ENCODE results near the gene AMIGO1. TPM values are rescaled to one million over a fixed set of nuclear protein-coding genes. Genes with fewer than 3 reads are reported as not detected.
A peak's percentile ranks its signal among the peaks of the same experiment; 100 is the strongest.

The AMIGO1 gene
- total and polyA plus RNA-seq, 4 donors, result 2.4 to 6.3 (median 3.4) TPM

DNA sequence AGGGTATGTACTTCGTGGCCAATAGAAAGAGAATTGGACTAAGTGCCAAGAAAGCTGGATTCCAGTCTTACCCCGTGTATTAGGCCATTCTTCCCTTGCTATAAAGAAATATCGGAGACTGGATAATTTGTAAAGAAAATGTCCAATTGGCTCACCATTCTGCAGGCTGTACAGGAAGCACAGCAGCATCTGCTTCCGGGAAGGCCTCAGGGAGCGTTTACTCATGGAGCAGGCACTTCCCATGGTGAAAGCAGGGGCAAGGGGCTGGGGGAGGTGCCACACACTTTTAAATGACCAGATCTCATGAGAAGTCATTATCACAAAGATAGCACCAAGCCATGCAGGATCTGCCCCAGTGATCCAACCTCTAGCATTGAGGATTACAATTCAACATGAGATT, 7.8 kb upstream of the AMIGO1 start:
- DNase-seq, result no peak
- TF ChIP-seq, protein P1, sequence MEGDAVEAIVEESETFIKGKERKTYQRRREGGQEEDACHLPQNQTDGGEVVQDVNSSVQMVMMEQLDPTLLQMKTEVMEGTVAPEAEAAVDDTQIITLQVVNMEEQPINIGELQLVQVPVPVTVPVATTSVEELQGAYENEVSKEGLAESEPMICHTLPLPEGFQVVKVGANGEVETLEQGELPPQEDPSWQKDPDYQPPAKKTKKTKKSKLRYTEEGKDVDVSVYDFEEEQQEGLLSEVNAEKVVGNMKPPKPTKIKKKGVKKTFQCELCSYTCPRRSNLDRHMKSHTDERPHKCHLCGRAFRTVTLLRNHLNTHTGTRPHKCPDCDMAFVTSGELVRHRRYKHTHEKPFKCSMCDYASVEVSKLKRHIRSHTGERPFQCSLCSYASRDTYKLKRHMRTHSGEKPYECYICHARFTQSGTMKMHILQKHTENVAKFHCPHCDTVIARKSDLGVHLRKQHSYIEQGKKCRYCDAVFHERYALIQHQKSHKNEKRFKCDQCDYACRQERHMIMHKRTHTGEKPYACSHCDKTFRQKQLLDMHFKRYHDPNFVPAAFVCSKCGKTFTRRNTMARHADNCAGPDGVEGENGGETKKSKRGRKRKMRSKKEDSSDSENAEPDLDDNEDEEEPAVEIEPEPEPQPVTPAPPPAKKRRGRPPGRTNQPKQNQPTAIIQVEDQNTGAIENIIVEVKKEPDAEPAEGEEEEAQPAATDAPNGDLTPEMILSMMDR (IDR thresholded peaks at IDR 0.05; ENCODE audit: control extremely low read depth, extremely low read depth), result no peak
- Histone ChIP-seq H3K36me3 (ENCODE audit: control insufficient read depth in 4 of 4, insufficient read depth in 4 of 4, low read length in 4 of 4) (no peaks in the 10 kb centered on the region), H3K27me3 (ENCODE audit: control insufficient read depth in 3 of 3, insufficient read depth in 3 of 3, low read length in 2 of 3) (peaks cover 0 to 6% (median 0%) of the 10 kb centered on the region in 3 donors), H3K27ac (ENCODE audit: low read depth in 1 of 2, low read length in 1 of 2) (no peak overlapping the region), H3K4me1 (ENCODE audit: control insufficient read depth in 5 of 5, insufficient read depth in 5 of 5, low read length in 5 of 5) (no peaks in the 10 kb centered on the region), H3K4me3 (no peak overlapping the region), H3K9ac (ENCODE audit: insufficient read depth in 1 of 2, low read length in 2 of 2) (no peak overlapping the region), H3K9me3 (ENCODE audit: control insufficient read depth in 4 of 4, insufficient read depth in 3 of 4, low read length in 3 of 4) (no peaks in the 10 kb centered on the region)
- no peak for ATAC-seq (ENCODE audit: insufficient read depth, low FRiP score)
- 87 to 94% methylated on average over 5 of the region's 5 CpGs for WGBS, 2 donors

DNA sequence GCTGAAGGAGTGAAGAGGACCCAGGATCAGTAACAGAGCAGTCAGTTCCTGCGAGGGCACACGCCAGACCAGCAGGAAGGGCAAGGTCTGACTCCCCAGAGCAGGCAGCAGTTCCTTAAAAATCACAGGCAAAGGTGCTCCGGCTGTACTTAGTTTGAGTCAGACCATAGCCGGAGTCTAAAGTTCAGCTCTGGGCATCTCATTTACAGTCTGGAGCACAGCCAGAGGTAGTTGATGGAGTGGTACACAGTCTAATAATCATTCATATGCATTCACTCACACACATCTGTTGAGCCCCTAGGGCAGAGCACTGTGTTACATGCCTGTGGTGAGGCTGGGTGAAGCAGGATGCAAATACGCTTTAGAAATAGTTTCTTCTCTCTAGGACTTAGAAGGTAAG, 7.3 kb upstream of the AMIGO1 start:
- H3K9me3 ChIP-seq (ENCODE audit: control insufficient read depth in 4 of 4, insufficient read depth in 3 of 4, low read length in 3 of 4), result no peaks in the 10 kb centered on the region
- no peak for ATAC-seq (ENCODE audit: insufficient read depth, low FRiP score)
- TF ChIP-seq, protein P1 (IDR thresholded peaks at IDR 0.05; ENCODE audit: control extremely low read depth, extremely low read depth), result no peak

DNA sequence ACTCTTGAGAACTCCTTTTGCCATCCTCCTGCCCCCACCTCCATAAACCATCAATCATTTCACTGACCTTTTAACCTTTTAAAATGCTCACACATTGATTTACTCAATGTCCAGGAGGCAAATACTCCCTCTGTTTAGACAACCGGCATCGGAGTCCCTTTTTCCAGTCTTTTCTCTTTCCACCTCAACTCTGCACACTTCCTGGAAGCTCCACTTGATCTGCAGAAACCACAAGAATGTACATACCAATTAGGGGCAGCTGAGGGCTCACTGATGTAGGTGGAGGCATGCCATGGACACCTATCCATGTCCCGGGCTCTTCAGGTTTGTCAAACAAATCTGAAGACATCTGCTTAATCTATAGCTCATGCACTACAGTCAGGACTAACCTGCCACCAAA, 5.3 kb upstream of the AMIGO1 start:
- no peak overlapping the region for H3K27ac ChIP-seq (ENCODE audit: low read depth in 1 of 2, low read length in 1 of 2)
- TF ChIP-seq, protein P1 (IDR thresholded peaks at IDR 0.05; ENCODE audit: control extremely low read depth, extremely low read depth), result no peak
- no peak for DNase-seq
- ATAC-seq (ENCODE audit: insufficient read depth, low FRiP score), result no peak
- WGBS, 2 donors, result 59 to 83% methylated on average over 3 of the region's 3 CpGs
- no peaks in the 10 kb centered on the region for H3K27me3 ChIP-seq (ENCODE audit: control insufficient read depth in 3 of 3, insufficient read depth in 3 of 3, low read length in 2 of 3)
- H3K4me1 ChIP-seq (ENCODE audit: control insufficient read depth in 5 of 5, insufficient read depth in 5 of 5, low read length in 5 of 5), result peaks cover 0 to 10% (median 4%) of the 10 kb centered on the region in 5 donors
- H3K9ac ChIP-seq (ENCODE audit: insufficient read depth in 1 of 2, low read length in 2 of 2), result no peak overlapping the region
- H3K36me3 ChIP-seq (ENCODE audit: control insufficient read depth in 4 of 4, insufficient read depth in 4 of 4, low read length in 4 of 4), result no peaks in the 10 kb centered on the region
- H3K4me3 ChIP-seq, result no peak overlapping the region
- H3K9me3 ChIP-seq (ENCODE audit: control insufficient read depth in 4 of 4, insufficient read depth in 3 of 4, low read length in 3 of 4), result no peaks in the 10 kb centered on the region

More for the DNA sequence above, 7.3 kb upstream of the AMIGO1 start:
- Histone ChIP-seq H3K9ac (ENCODE audit: insufficient read depth in 1 of 2, low read length in 2 of 2) (no peak overlapping the region), H3K27ac (ENCODE audit: low read depth in 1 of 2, low read length in 1 of 2) (no peak overlapping the region), H3K36me3 (ENCODE audit: control insufficient read depth in 4 of 4, insufficient read depth in 4 of 4, low read length in 4 of 4) (no peaks in the 10 kb centered on the region), H3K4me3 (no peak overlapping the region), H3K4me1 (ENCODE audit: control insufficient read depth in 5 of 5, insufficient read depth in 5 of 5, low read length in 5 of 5) (no peaks in the 10 kb centered on the region), H3K27me3 (ENCODE audit: control insufficient read depth in 3 of 3, insufficient read depth in 3 of 3, low read length in 2 of 3) (peaks cover 0 to 3% (median 0%) of the 10 kb centered on the region in 3 donors)
- no peak for DNase-seq
- WGBS, 2 donors, result 84 to 88% methylated on average over 5 of the region's 5 CpGs

DNA sequence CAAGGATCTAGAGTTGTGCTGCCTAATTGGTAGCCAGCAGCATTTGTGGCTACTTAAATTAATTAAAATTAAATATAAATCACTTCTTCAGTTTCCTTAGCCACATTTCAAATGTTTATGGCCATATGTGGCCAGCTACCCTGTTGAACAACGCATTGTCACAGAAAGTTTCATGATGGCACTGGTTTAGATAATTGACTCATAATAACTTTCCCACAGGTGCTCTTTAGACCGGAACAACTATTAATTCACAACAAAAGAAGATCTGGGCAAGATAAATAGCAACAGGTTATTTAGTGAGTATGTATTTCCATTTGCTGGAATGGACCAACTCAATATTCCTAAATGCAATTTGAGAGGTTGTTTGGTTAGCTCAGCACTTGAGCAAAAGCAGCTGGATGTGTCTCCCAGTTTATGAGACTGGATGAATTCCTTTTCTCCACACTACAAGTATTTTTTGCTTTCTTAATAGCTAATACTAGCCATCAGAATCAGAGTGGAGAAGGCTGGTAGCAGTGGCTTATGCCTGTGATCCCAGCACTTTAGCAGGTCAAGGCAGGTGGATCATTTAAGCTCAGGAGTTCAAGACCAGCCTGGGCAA, 3.7 kb upstream of the AMIGO1 start:
- TF ChIP-seq, protein P1 (IDR thresholded peaks at IDR 0.05; ENCODE audit: control extremely low read depth, extremely low read depth), result no peak
- WGBS, 2 donors, result 85 to 92% methylated on average over 2 of the region's 2 CpGs
- no peak overlapping the region for H3K9ac ChIP-seq (ENCODE audit: insufficient read depth in 1 of 2, low read length in 2 of 2)
- ATAC-seq (ENCODE audit: insufficient read depth, low FRiP score) (no peak), DNase-seq (peak in 1 of 3 donors; percentile 58)
- no peak overlapping the region for H3K27ac ChIP-seq (ENCODE audit: low read depth in 1 of 2, low read length in 1 of 2)
- H3K36me3 ChIP-seq (ENCODE audit: control insufficient read depth in 4 of 4, insufficient read depth in 4 of 4, low read length in 4 of 4), result no peaks in the 10 kb centered on the region
- H3K27me3 ChIP-seq (ENCODE audit: control insufficient read depth in 3 of 3, insufficient read depth in 3 of 3, low read length in 2 of 3), result no peaks in the 10 kb centered on the region
- H3K4me1 ChIP-seq (ENCODE audit: control insufficient read depth in 5 of 5, insufficient read depth in 5 of 5, low read length in 5 of 5), result peaks cover 0 to 15% (median 10%) of the 10 kb centered on the region in 5 donors
- H3K4me3 ChIP-seq, result no peak overlapping the region
- no peaks in the 10 kb centered on the region for H3K9me3 ChIP-seq (ENCODE audit: control insufficient read depth in 4 of 4, insufficient read depth in 3 of 4, low read length in 3 of 4)

All from lung (tissue), 12 donors.